Neural progenitor cell (in vitro differentiated cells): ENCODE data around the gene ATXN1.

Experiments
- EZH2 ChIP-seq: fragments of 200-600 bp; sonication (generic); IDR thresholded peaks from 2 replicates; pipeline ENCODE4 v1.6.1; 2017; ENCODE audit warnings: antibody characterized with exemption, mild to moderate bottlenecking, moderate library complexity
- EZH2phosphoT487 ChIP-seq: fragments of 200-600 bp; sonication (generic); IDR thresholded peaks from 2 replicates; pipeline ENCODE4 v1.6.1; 2017; ENCODE audit warnings: antibody characterized with exemption
- TF ChIP-seq, protein P1 (sequence below): fragments of 200-600 bp; sonication (generic); IDR thresholded peaks from 2 replicates; pipeline ENCODE4 v1.5.1; 2017; ENCODE audit warnings: antibody characterized with exemption, mild to moderate bottlenecking

DNA sequence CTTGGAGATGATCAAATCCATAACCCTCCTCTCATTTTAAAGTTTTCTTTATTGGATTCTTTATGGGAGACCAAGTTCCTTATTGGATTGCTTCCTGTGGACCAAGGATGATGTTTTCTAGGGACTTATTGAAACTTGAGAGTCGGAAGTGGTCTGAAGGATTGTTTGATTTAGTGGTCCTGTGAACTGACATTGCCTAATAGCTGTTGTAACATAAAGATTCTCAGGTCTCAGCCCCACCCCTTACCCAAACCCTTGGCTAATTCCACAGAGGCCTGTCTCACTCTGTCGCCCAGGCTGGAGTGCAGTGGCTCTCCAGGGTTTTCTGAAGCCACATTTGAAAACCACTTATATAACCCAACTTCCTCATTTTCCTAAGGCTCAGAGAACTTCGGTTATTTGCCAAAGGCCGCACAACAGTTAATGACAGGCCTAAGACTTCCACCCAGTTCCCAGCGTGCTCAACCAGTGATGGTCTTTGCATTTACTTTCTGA is 77.0 kb downstream of the ATXN1 start:
- TF ChIP-seq EZH2 (no peak), EZH2phosphoT487 (no peak)
- TF ChIP-seq, protein P1, sequence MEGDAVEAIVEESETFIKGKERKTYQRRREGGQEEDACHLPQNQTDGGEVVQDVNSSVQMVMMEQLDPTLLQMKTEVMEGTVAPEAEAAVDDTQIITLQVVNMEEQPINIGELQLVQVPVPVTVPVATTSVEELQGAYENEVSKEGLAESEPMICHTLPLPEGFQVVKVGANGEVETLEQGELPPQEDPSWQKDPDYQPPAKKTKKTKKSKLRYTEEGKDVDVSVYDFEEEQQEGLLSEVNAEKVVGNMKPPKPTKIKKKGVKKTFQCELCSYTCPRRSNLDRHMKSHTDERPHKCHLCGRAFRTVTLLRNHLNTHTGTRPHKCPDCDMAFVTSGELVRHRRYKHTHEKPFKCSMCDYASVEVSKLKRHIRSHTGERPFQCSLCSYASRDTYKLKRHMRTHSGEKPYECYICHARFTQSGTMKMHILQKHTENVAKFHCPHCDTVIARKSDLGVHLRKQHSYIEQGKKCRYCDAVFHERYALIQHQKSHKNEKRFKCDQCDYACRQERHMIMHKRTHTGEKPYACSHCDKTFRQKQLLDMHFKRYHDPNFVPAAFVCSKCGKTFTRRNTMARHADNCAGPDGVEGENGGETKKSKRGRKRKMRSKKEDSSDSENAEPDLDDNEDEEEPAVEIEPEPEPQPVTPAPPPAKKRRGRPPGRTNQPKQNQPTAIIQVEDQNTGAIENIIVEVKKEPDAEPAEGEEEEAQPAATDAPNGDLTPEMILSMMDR: no peak
